Muscle layer of duodenum (tissue), 2 donors: Measurements from ENCODE around the gene AMBP.

ENCODE experiments used
- H3K27ac ChIP-seq: one replicate; pipeline ENCODE4 v1.7.0; 2013; ENCODE audit warnings: mild to moderate bottlenecking, low read length
- H3K27me3 ChIP-seq: one replicate; pipeline ENCODE4 v1.7.0; 2013; ENCODE audit warnings: low read depth, mild to moderate bottlenecking, control low read depth, low read length
- H3K36me3 ChIP-seq, 2 donors: one replicate each; pipeline ENCODE4 v1.7.0; 2013; ENCODE audit warnings: low read length in 2 of 2, control low read depth in 1 of 2, mild to moderate bottlenecking in 1 of 2; ENCODE audit not compliant: insufficient read depth in 2 of 2, control insufficient read depth in 1 of 2
- H3K4me1 ChIP-seq, 2 donors: one replicate each; pipeline ENCODE4 v1.7.0; 2013; ENCODE audit warnings: low read length in 2 of 2, mild to moderate bottlenecking in 2 of 2, control low read depth in 1 of 2, moderate library complexity in 1 of 2; ENCODE audit not compliant: insufficient read depth in 2 of 2, control insufficient read depth in 1 of 2
- H3K4me3 ChIP-seq, 2 donors: one replicate each; pipeline ENCODE4 v1.7.0; 2013; ENCODE audit warnings: low read length in 2 of 2, low read depth in 1 of 2, mild to moderate bottlenecking in 1 of 2
- H3K9me3 ChIP-seq, 2 donors: one replicate each; pipeline ENCODE4 v1.7.0; 2013; ENCODE audit warnings: low read length in 2 of 2, control low read depth in 1 of 2, mild to moderate bottlenecking in 1 of 2; ENCODE audit not compliant: control insufficient read depth in 1 of 2
- donor health status: healthy.

Gene AMBP

DNA sequence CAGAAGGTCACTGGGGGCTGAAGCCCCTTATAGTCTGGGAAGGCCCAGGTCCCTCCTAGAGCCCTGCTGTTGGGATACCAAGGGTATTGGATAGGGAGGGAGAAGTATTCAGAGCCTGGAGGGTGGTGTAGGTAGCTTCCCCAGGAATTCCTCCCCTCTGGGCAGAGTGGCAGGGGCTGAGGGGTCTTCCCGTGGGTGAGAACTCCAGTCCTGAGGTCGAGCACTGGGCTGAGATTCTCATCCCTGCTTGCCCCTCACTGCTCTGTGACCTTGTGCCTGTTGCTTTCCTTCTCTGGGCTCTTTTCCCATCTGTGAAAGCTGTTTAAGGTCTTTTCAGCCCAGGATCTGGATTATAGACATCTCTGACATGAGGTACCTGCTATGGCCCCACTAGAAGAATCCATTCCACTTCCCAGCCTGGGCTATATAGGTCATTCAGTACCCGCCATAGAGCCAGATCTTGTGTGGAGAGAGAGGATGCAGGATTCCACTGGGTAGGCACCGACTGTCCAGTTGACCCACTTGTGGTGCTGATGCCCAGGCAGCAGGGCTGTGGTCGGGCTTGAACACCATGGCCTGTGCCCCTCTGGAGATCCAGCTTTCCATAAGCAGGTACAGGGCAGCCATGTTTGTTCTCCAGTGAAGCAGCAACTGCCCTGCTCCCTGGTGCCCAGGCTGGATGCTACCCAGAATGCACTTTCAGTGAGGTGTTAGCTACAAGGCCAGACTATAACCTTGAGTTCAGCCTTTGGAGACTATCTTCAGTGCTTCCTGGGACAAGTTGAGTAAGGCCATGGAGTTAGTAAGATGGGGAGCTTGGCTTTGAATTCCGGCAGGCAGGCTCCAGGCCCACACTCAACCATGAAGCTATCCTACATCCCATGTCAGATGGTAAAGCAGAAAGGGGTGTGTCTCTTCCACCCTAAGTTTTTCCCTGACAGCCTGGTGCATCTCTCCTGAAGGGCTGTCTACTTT lies 60.1 kb downstream of the AMBP start:
- H3K9me3 ChIP-seq, result peaks cover 4 to 9% of the 10 kb centered on the region in 2 donors
- no peak overlapping the region for H3K27ac ChIP-seq
- peaks cover 0 to 42% of the 10 kb centered on the region in 2 donors for H3K36me3 ChIP-seq
- no peak overlapping the region for H3K4me3 ChIP-seq
- H3K27me3 ChIP-seq, result no peaks in the 10 kb centered on the region
- no peaks in the 10 kb centered on the region for H3K4me1 ChIP-seq

DNA sequence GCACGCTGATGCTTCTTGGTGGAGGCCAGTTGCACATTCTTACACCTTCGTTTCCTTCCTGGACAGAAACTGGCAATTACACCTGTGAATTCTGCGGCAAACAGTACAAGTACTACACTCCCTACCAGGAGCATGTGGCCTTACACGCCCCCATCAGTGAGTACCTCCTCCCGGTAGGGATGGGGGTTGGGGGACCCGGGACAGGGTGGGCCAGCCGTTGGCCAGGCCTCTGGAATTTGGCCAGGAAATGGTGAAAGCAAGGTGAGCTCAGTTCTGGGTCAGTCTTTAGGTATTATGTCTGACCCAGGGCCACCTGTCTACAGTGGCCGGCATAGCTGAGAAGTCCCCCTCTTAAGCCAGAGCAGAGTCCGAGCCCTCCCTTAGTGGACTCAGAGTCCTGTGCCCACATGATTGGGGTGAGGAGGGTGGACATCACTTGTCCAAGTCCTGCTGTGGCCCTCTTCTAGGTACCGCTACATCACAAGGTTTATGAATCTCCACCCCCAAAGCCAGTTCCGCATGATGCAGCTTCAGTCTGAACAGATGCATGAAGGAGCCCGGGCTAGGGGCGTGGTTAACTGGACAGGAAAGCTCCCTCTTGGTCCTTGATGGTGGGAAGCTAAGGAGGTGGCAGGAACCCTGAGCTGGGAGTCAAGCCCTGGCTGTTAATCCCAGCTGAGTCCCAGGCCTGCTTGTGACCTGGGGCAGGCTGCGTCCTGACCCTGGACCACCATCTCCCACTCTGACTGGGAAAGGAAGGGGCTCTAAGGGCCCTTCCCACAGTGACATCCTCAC lies 61.3 kb downstream of the AMBP start:
- no peaks in the 10 kb centered on the region for H3K4me1 ChIP-seq
- peaks cover 0 to 5% of the 10 kb centered on the region in 2 donors for H3K9me3 ChIP-seq
- H3K27me3 ChIP-seq, result no peaks in the 10 kb centered on the region
- no peak overlapping the region for H3K4me3 ChIP-seq
- H3K36me3 ChIP-seq, result peaks cover 0 to 44% of the 10 kb centered on the region in 2 donors
- H3K27ac ChIP-seq, result no peak overlapping the region

DNA sequence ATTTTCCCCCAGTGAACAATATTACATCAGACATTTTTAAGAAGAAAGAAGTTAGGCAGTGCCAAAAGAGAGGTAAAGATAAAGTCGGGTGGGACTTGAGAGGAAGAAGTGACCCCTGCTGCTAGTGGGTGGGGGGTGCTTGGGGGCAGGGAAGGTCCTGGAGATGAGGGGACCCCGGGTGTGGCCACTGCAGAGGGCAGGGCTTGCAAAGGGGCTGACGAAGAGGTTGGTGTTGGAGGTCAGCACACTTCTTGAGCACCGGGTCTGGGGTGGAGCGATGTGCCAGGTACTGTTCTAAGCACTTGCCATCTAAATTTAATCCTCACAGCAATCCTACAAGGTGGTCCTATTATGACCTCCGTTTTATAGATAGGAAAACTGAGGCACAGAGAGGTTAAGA lies 62.0 kb downstream of the AMBP start:
- H3K4me3 ChIP-seq, result no peak overlapping the region
- H3K9me3 ChIP-seq, result peaks cover 0 to 5% of the 10 kb centered on the region in 2 donors
- H3K36me3 ChIP-seq, result peaks cover 0 to 45% of the 10 kb centered on the region in 2 donors
- no peaks in the 10 kb centered on the region for H3K4me1 ChIP-seq
- H3K27me3 ChIP-seq, result no peaks in the 10 kb centered on the region
- H3K27ac ChIP-seq, result no peak overlapping the region

DNA sequence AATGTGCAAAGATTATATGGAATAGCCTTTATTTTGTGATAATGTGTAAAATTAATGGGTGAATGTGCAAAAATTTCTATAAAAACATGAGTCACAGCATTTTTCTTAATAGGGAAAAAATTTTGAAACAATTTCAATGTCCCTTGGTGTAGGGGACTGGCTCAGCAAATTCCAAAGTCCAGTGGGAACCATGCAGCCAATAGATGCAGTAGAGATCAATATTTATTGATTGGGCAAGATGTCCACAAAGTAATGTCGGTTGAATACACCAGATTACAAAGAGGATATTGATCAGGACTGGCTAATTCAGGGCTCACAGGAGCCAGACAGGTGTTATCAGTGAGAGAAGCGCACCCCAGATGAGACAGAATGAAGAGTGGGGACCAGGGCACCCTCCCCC lies 62.5 kb downstream of the AMBP start:
- Histone ChIP-seq H3K4me1 (no peaks in the 10 kb centered on the region), H3K27me3 (no peaks in the 10 kb centered on the region), H3K9me3 (peaks cover 0 to 5% of the 10 kb centered on the region in 2 donors), H3K4me3 (no peak overlapping the region), H3K36me3 (peaks cover 0 to 45% of the 10 kb centered on the region in 2 donors), H3K27ac (no peak overlapping the region)

DNA sequence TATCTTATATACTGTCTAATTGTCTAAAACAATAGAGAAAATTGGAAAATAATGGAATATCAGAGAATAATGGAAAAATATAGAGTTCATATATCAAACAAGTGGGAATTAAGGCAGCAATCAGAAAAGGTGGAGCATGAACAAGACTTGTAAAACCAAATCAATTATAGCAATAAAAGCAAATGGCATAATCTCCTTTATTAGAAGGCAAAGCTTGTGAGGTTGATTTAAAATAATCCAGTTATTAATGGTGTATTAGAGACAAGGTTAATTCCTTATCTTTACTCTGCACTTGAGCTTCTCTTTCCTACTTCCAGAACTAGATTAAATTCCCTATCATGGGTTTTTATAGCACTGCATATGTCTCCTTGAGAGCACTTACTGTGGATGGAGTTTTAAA lies 64.1 kb downstream of the AMBP start:
- Histone ChIP-seq H3K27me3 (no peaks in the 10 kb centered on the region), H3K27ac (no peak overlapping the region), H3K4me1 (no peaks in the 10 kb centered on the region), H3K4me3 (no peak overlapping the region), H3K36me3 (peaks cover 0 to 32% of the 10 kb centered on the region in 2 donors), H3K9me3 (no peaks in the 10 kb centered on the region)

DNA sequence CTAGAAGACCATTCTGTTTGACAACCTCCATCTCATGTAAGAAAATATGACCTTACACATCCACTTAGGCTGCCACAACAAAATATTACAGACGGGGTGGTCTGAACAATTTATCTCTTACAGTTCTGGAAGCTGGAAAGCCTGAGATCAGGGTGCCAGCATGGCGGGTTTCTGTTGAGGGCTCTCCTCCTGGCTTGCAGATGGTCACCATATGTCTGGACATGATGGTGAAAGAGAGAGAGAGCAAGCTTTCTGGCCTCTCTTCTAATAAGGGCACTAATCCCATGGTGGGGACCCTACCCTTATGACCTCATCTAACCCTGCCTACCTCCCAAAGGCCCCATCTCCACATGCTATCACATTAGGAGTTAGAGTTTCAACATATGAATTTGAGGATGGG lies 66.0 kb downstream of the AMBP start:
- no peaks in the 10 kb centered on the region for H3K9me3 ChIP-seq
- H3K27ac ChIP-seq, result no peak overlapping the region
- H3K4me1 ChIP-seq, result no peaks in the 10 kb centered on the region
- H3K36me3 ChIP-seq, result peaks cover 0 to 17% of the 10 kb centered on the region in 2 donors
- H3K4me3 ChIP-seq, result no peak overlapping the region
- H3K27me3 ChIP-seq, result no peaks in the 10 kb centered on the region

DNA sequence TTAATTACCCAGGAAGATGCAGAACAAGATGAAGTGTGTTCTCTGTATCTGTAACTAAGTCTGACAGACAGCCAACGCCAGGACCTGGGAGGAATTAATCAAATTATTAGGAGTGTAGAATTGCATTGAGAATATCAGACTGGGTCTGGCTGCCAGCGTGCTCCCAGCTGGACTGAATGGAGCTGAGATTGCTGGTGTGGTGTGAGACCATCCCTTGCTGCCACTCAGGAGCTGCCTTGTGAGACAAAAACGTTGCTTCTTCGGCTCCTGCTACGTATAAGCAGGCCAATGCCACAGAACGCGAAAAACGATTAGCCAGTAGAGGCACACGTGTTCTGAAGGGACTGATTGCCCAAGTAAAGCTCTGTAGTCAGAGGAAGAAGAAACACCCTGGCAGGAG lies 66.8 kb downstream of the AMBP start:
- Histone ChIP-seq H3K27ac (no peak overlapping the region), H3K4me3 (no peak overlapping the region), H3K27me3 (no peaks in the 10 kb centered on the region), H3K4me1 (no peaks in the 10 kb centered on the region), H3K36me3 (peaks cover 0 to 10% of the 10 kb centered on the region in 2 donors), H3K9me3 (no peaks in the 10 kb centered on the region)
